HepG2 (cell line): Measurements from ENCODE around the gene PXMP4. TPM values are rescaled to one million over a fixed set of nuclear protein-coding genes. Genes with fewer than 3 reads are reported as not detected.

Experiments
- ATF6 ChIP-seq: sonication (generic); formaldehyde crosslinking; conservative IDR thresholded peaks from 2 replicates; pipeline ENCODE4 v1.4.0; 2020; ENCODE audit warnings: missing genetic modification reagents
- CAMTA2 ChIP-seq: sonication (generic); formaldehyde crosslinking; IDR thresholded peaks from 2 replicates; pipeline ENCODE4 v1.4.0; 2020; ENCODE audit warnings: mild to moderate bottlenecking, missing genetic modification reagents, borderline replicate concordance
- DBP ChIP-seq: sonication (generic); formaldehyde crosslinking; IDR thresholded peaks from 2 replicates; pipeline ENCODE4 v1.4.0; 2020; ENCODE audit warnings: missing genetic modification reagents; ENCODE audit errors: not compliant biosample characterization
- ESRRA ChIP-seq: sonication (generic); formaldehyde crosslinking; IDR thresholded peaks from 2 replicates; pipeline ENCODE4 v1.5.1; 2020; ENCODE audit warnings: mild to moderate bottlenecking, low read depth, missing genetic modification reagents
- LCORL ChIP-seq, 2 experiments: fragments of 450-650 bp in 1 of 2; sonication (generic) in 1 of 2; formaldehyde crosslinking in 1 of 2; IDR thresholded peaks; 2 replicates each; pipeline versions ENCODE4 v1.5.0 to v1.6.1; 2017 to 2020; ENCODE audit warnings: antibody characterized with exemption in 1 of 2, missing genetic modification reagents in 1 of 2
- NCOA1 ChIP-seq: sonication (generic); formaldehyde crosslinking; IDR thresholded peaks from 2 replicates; pipeline ENCODE4 v1.9.0; 2021; ENCODE audit warnings: missing genetic modification reagents
- NR0B2 ChIP-seq: sonication (generic); formaldehyde crosslinking; IDR thresholded peaks from 2 replicates; pipeline ENCODE4 v1.4.0; 2020; ENCODE audit warnings: mild to moderate bottlenecking, missing genetic modification reagents
- ONECUT2 ChIP-seq: sonication (generic); formaldehyde crosslinking; IDR thresholded peaks from 2 replicates; pipeline ENCODE4 v1.4.0; 2020; ENCODE audit warnings: missing genetic modification reagents
- SKI ChIP-seq: fragments of 450-650 bp; IDR thresholded peaks from one replicate; pipeline ENCODE4 v1.6.1; 2018; ENCODE audit warnings: mild to moderate bottlenecking; ENCODE audit not compliant: partially characterized antibody
- SNAPC2 ChIP-seq: sonication (generic); formaldehyde crosslinking; IDR thresholded peaks from 2 replicates; pipeline ENCODE4 v1.8.1; 2022; ENCODE audit warnings: mild to moderate bottlenecking, missing genetic modification reagents
- THAP7 ChIP-seq: sonication (generic); formaldehyde crosslinking; IDR thresholded peaks from 2 replicates; pipeline ENCODE4 v1.8.1; 2023; ENCODE audit warnings: mild to moderate bottlenecking, missing genetic modification reagents
- UBTF ChIP-seq: sonication (generic); formaldehyde crosslinking; IDR thresholded peaks from 2 replicates; pipeline ENCODE4 v1.4.0; 2020; ENCODE audit warnings: mild to moderate bottlenecking, missing genetic modification reagents
- XRCC5 ChIP-seq: fragments of 200-400 bp; formaldehyde crosslinking; optimal IDR thresholded peaks from 2 replicates; pipeline ENCODE3; 2017; ENCODE audit warnings: mild to moderate bottlenecking, low read length
- ZNF329 ChIP-seq: sonication (generic); formaldehyde crosslinking; IDR thresholded peaks from 2 replicates; pipeline ENCODE4 v1.9.0; 2021; ENCODE audit warnings: low read depth, mild to moderate bottlenecking, missing genetic modification reagents
- ZNF432 ChIP-seq: sonication (generic); formaldehyde crosslinking; IDR thresholded peaks from 2 replicates; pipeline ENCODE4 v1.5.0; 2020; ENCODE audit warnings: missing genetic modification reagents, mild to moderate bottlenecking, borderline replicate concordance
- ZNF543 ChIP-seq: sonication (generic); formaldehyde crosslinking; IDR thresholded peaks from 2 replicates; pipeline ENCODE4 v1.4.0; 2020; ENCODE audit warnings: mild to moderate bottlenecking, missing genetic modification reagents
- ZNF567 ChIP-seq: sonication (generic); formaldehyde crosslinking; IDR thresholded peaks from 2 replicates; pipeline ENCODE4 v1.8.1; 2023; ENCODE audit warnings: mild to moderate bottlenecking, missing genetic modification reagents, borderline replicate concordance
- ZNF572 ChIP-seq: sonication (generic); formaldehyde crosslinking; IDR thresholded peaks from 2 replicates; pipeline ENCODE4 v1.5.1; 2020; ENCODE audit warnings: mild to moderate bottlenecking, missing genetic modification reagents
- ZNF639 ChIP-seq: conservative IDR thresholded peaks from 2 replicates; pipeline ENCODE4 v1.6.1; 2018; ENCODE audit warnings: missing genetic modification reagents
- ZNF839 ChIP-seq: sonication (generic); formaldehyde crosslinking; IDR thresholded peaks from 2 replicates; pipeline ENCODE4 v1.4.0; 2020; ENCODE audit warnings: missing genetic modification reagents, mild to moderate bottlenecking, borderline replicate concordance
- polyA plus RNA-seq, 8 experiments: library from polyadenylated mRNA; depleted of rRNA in 3 of 8; stranded (reverse) in 7 of 8; unstranded in 1 of 8; fragments of >200 nt; fragmentation: Illumina TruSeq in 4 of 8; extraction: Trizol in 4 of 8; gene quantifications; 2 replicates each; pipeline versions ENCODE4 v1.2.1 to v1.2.3, GENCODE V29; 2011 to 2016; ENCODE audit warnings: low read depth in 4 of 8, missing spikeins in 1 of 8, mixed read lengths in 1 of 8; ENCODE audit not compliant: insufficient read depth in 1 of 8
- total RNA-seq, 5 experiments: library from RNA; depleted of rRNA; stranded (reverse); fragments of >200 nt; fragmentation: Illumina TruSeq; extraction: Trizol; gene quantifications; 2 replicates each; pipeline ENCODE4 v1.2.3, GENCODE V29; 2016; ENCODE audit warnings: low read depth in 1 of 5

The PXMP4 gene
- total and polyA plus RNA-seq, 2 of the 13 experiments (the other 11 are each of a cell fraction or from before 2014, with no cell fraction given), result not detected

GRCh38 chr20:33674294-33675135 is 45.6 kb downstream of the PXMP4 start, which contains the start of gene NECAB3 (continued):
- TF ChIP-seq ZNF543 (CRISPR knock-in tag) (peak; percentile 51; the same call in 1 of the 2 replicates), LCORL (IDR thresholded peaks at IDR 0.05) (no peak), LCORL (CRISPR knock-in tag; IDR thresholded peaks at IDR 0.05) (no peak; the same call in none of the 2 replicates), ESRRA (no peak; the same call in 1 of the 2 replicates), ATF6 (CRISPR knock-in tag) (peak; percentile 37; the same call in 1 of the 2 replicates), ZNF639 (CRISPR knock-in tag) (peak; percentile 97), CAMTA2 (no peak; the same call in 1 of the 2 replicates), ZNF839 (peak; percentile 18; the same call in 1 of the 2 replicates), ONECUT2 (CRISPR knock-in tag) (peak; percentile 15; the same call in 1 of the 2 replicates), UBTF (peak; percentile 95), SKI (peak; percentile 92), DBP (CRISPR knock-in tag) (no peak), XRCC5 (peak; percentile 42), NCOA1 (CRISPR knock-in tag) (no peak), ZNF329 (CRISPR knock-in tag) (0 out of 2 replicates have a peak, but pooled peaks have one; percentile 64), NR0B2 (CRISPR knock-in tag) (0 out of 2 replicates have a peak, but pooled peaks have one; percentile 2), ZNF567 (0 out of 2 replicates have a peak, but pooled peaks have one; percentile 80), ZNF572 (CRISPR knock-in tag) (peak; percentile 71), THAP7 (peak; percentile 69; the same call in 1 of the 2 replicates), SNAPC2 (CRISPR knock-in tag) (no peak; the same call in 1 of the 2 replicates), ZNF432 (CRISPR knock-in tag) (no peak; the same call in 1 of the 2 replicates)
